SK-N-SH (cell line): ENCODE data around the gene SAMD14. TPM values are rescaled to one million over a fixed set of nuclear protein-coding genes. Genes with fewer than 3 reads are reported as not detected.

ENCODE experiments used
- CTCF ChIA-PET: fragments of 300-600, 350-600 bp; formaldehyde crosslinking; extraction: SDS; loops from one replicate; lab custom pipeline; 2021; lab: Yijun Ruan, JAX
- POLR2A ChIA-PET: fragments of 350-600 bp; sonication (Branson Sonifier 250); formaldehyde crosslinking; extraction: SDS; loops from one replicate; lab custom pipeline; 2020; ENCODE audit warnings: antibody characterized with exemption, inconsistent platforms; lab: Yijun Ruan, JAX
- DNase-seq: peaks from one replicate; pipeline ENCODE4 v3.0.0; 2012
- H2AFZ ChIP-seq: fragments of 200-600 bp; sonication (generic); 2 replicates; pipeline ENCODE4 v1.8.1; 2016; ENCODE audit warnings: antibody characterized with exemption, mild to moderate bottlenecking, low read depth
- H3F3A ChIP-seq: fragments of 200-600 bp; sonication (generic); replicated peaks from 2 replicates; pipeline ENCODE3; 2016; ENCODE audit warnings: antibody characterized with exemption, mild to moderate bottlenecking; ENCODE audit not compliant: insufficient read depth
- H3K27ac ChIP-seq, 2 experiments: fragments of 200-500 bp in 1 of 2; fragments of 200-600 bp in 1 of 2; sonication (Bioruptor generic) in 1 of 2; sonication (generic), shearing (Covaris generic) in 1 of 2; 2 replicates each; pipeline versions ENCODE4 v1.5.1 to v1.6.1; 2014 to 2016; ENCODE audit warnings: low read depth in 2 of 2, inconsistent platforms in 1 of 2, low read length in 1 of 2, mild to moderate bottlenecking in 1 of 2, mixed read lengths in 1 of 2
- H3K27me3 ChIP-seq: fragments of 200-600 bp; sonication (generic), shearing (Covaris generic); 2 replicates; pipeline ENCODE4 v1.6.1; 2016; ENCODE audit warnings: mixed run types; ENCODE audit not compliant: insufficient read depth
- H3K36me3 ChIP-seq, 2 experiments: fragments of 200-500 bp in 1 of 2; fragments of 200-600 bp in 1 of 2; sonication (Bioruptor generic) in 1 of 2; sonication (generic) in 1 of 2; replicated peaks in 1 of 2; 2 replicates each; pipeline versions ENCODE3 to v1.5.1; 2014 to 2016; ENCODE audit warnings: low read length in 1 of 2, mild to moderate bottlenecking in 1 of 2; ENCODE audit not compliant: insufficient read depth in 2 of 2, control insufficient read depth in 1 of 2
- H3K4me1 ChIP-seq, 2 experiments: fragments of 200-500 bp in 1 of 2; fragments of 200-600 bp in 1 of 2; sonication (Bioruptor generic) in 1 of 2; sonication (generic), shearing (Covaris generic) in 1 of 2; 2 replicates each; pipeline versions ENCODE4 v1.5.1 to v1.6.1; 2014 to 2016; ENCODE audit warnings: low read depth in 1 of 2, low read length in 1 of 2, mixed run types in 1 of 2; ENCODE audit not compliant: insufficient read depth in 2 of 2, control insufficient read depth in 1 of 2
- H3K4me2 ChIP-seq: fragments of 200-600 bp; sonication (generic), shearing (Covaris generic); 2 replicates; pipeline ENCODE4 v1.6.1; 2017; ENCODE audit warnings: mixed run types
- H3K4me3 ChIP-seq, 2 experiments: fragments of 200-500 bp in 1 of 2; fragments of 200-600 bp in 1 of 2; sonication (Bioruptor generic) in 1 of 2; sonication (generic), shearing (Covaris generic) in 1 of 2; 2 replicates each; pipeline versions ENCODE4 v1.5.1 to v1.8.1; 2014 to 2016; ENCODE audit warnings: low read depth in 2 of 2, inconsistent platforms in 1 of 2, low read length in 1 of 2, mild to moderate bottlenecking in 1 of 2, mixed read lengths in 1 of 2, moderate library complexity in 1 of 2
- H3K79me2 ChIP-seq: fragments of 200-600 bp; sonication (generic); 2 replicates; pipeline ENCODE4 v1.8.1; 2017; ENCODE audit warnings: mild to moderate bottlenecking; ENCODE audit not compliant: insufficient read depth
- H3K9ac ChIP-seq: fragments of 200-600 bp; sonication (generic); 2 replicates; pipeline ENCODE4 v1.6.1; 2017; ENCODE audit warnings: mixed run types
- H3K9me2 ChIP-seq: fragments of 200-600 bp; sonication (generic); 2 replicates; pipeline ENCODE4 v1.6.1; 2017; ENCODE audit warnings: mixed run types
- H3K9me3 ChIP-seq: fragments of 200-600 bp; sonication (generic); 2 replicates; pipeline ENCODE4 v1.6.1; 2017; ENCODE audit warnings: mixed run types, mild to moderate bottlenecking, moderate library complexity
- H4K20me1 ChIP-seq: fragments of 200-600 bp; sonication (generic); 2 replicates; pipeline ENCODE4 v1.6.1; 2017; ENCODE audit warnings: mild to moderate bottlenecking, mixed run types; ENCODE audit not compliant: insufficient read depth
- CHD2 ChIP-seq: fragments of 150-350 bp; IDR thresholded peaks from 2 replicates; pipeline ENCODE4 v1.6.1; 2018; ENCODE audit warnings: low read length; ENCODE audit not compliant: partially characterized antibody
- ELF1 ChIP-seq: IDR thresholded peaks from 2 replicates; pipeline ENCODE4 v1.4.0; 2012
- EP300 ChIP-seq, 2 experiments: IDR thresholded peaks; 2 replicates each; pipeline versions ENCODE4 v1.4.0 to v1.6.1; 2012; ENCODE audit warnings: borderline replicate concordance in 1 of 2, low read depth in 1 of 2, low read length in 1 of 2
- EZH2phosphoT487 ChIP-seq: fragments of 200-600 bp; sonication (generic); IDR thresholded peaks from 2 replicates; pipeline ENCODE4 v1.6.1; 2017; ENCODE audit warnings: low read depth, mixed run types, mild to moderate bottlenecking, antibody characterized with exemption, moderate library complexity, borderline replicate concordance
- FOSL2 ChIP-seq: IDR thresholded peaks from 2 replicates; pipeline ENCODE4 v1.4.0; 2012; ENCODE audit warnings: low read depth, mild to moderate bottlenecking, moderate library complexity, borderline replicate concordance
- FOXM1 ChIP-seq: IDR thresholded peaks from 2 replicates; pipeline ENCODE4 v1.4.0; 2012; ENCODE audit warnings: low read depth, mild to moderate bottlenecking
- GABPA ChIP-seq: IDR thresholded peaks from 2 replicates; pipeline ENCODE4 v1.4.0; 2012; ENCODE audit warnings: low read depth, mild to moderate bottlenecking
- GATA2 ChIP-seq: sonication (generic); formaldehyde crosslinking; IDR thresholded peaks from 2 replicates; pipeline ENCODE4 v1.5.0; 2020; ENCODE audit warnings: mild to moderate bottlenecking, missing genetic modification reagents
- JUND ChIP-seq: IDR thresholded peaks from 2 replicates; pipeline ENCODE4 v1.4.0; 2012
- MEF2A ChIP-seq: IDR thresholded peaks from 2 replicates; pipeline ENCODE4 v1.4.0; 2012; ENCODE audit warnings: low read depth, borderline replicate concordance
- MXI1 ChIP-seq: IDR thresholded peaks from 2 replicates; pipeline ENCODE4 v1.6.1; 2012; ENCODE audit warnings: mild to moderate bottlenecking, low read depth, low read length, improper control_type of control experiment
- NRF1 ChIP-seq: IDR thresholded peaks from 2 replicates; pipeline ENCODE4 v1.6.1; 2012; ENCODE audit warnings: low read depth, mild to moderate bottlenecking, low read length
- POLR2AphosphoS5 ChIP-seq: IDR thresholded peaks from 2 replicates; pipeline ENCODE4 v1.6.1; 2012; ENCODE audit warnings: low read depth, low read length
- RCOR1 ChIP-seq: fragments of 150-350 bp; IDR thresholded peaks from 2 replicates; pipeline ENCODE4 v1.6.1; 2017; ENCODE audit warnings: antibody characterized with exemption, low read length
- RFX5 ChIP-seq: IDR thresholded peaks from 2 replicates; pipeline ENCODE4 v1.6.1; 2012; ENCODE audit warnings: mild to moderate bottlenecking, improper control_type of control experiment, low read length
- RXRA ChIP-seq: IDR thresholded peaks from 2 replicates; pipeline ENCODE4 v1.4.0; 2012; ENCODE audit warnings: low read depth, mild to moderate bottlenecking, borderline replicate concordance
- SMC3 ChIP-seq: IDR thresholded peaks from 2 replicates; pipeline ENCODE4 v1.6.1; 2012; ENCODE audit warnings: low read depth, low read length, improper control_type of control experiment
- TCF12 ChIP-seq: IDR thresholded peaks from 2 replicates; pipeline ENCODE4 v1.4.0; 2012
- TEAD4 ChIP-seq: IDR thresholded peaks from 2 replicates; pipeline ENCODE4 v1.4.0; 2012; ENCODE audit warnings: mild to moderate bottlenecking, borderline replicate concordance; ENCODE audit not compliant: insufficient read depth
- WGBS: methylation state at CpG from one replicate; pipeline ENCODE4 v1.1.6; 2017; ENCODE audit warnings: low lambda C conversion rate; 5-methylcytosine and 5-hydroxymethylcytosine counted together
- polyA plus RNA-seq, 3 experiments: library from polyadenylated mRNA; depleted of rRNA; stranded (reverse); fragments of >200 nt; gene quantifications; 2 replicates each; pipeline ENCODE4 v1.2.3, GENCODE V29; 2012
- TF ChIP-seq, protein P1 (sequence below): IDR thresholded peaks from 2 replicates; pipeline ENCODE4 v1.4.0; 2012; ENCODE audit warnings: low read depth
- TF ChIP-seq, protein P2 (sequence below): fragments of 150-350 bp; IDR thresholded peaks from 2 replicates; pipeline ENCODE4 v1.6.1; 2017; ENCODE audit warnings: antibody characterized with exemption, low read length, low read depth, borderline replicate concordance
- TF ChIP-seq, protein P3 (sequence below): fragments of 150-350 bp; IDR thresholded peaks from 2 replicates; pipeline ENCODE4 v1.6.1; 2016; ENCODE audit warnings: mild to moderate bottlenecking, low read depth, low read length
- TF ChIP-seq, protein P4 (sequence below): IDR thresholded peaks from 2 replicates; pipeline ENCODE4 v1.4.0; 2012; ENCODE audit warnings: low read depth, borderline replicate concordance
- TF ChIP-seq, protein P5 (sequence below): fragments of 200-600 bp; sonication (generic); IDR thresholded peaks from 2 replicates; pipeline ENCODE4 v1.6.1; 2017; ENCODE audit warnings: antibody characterized with exemption, mild to moderate bottlenecking, moderate library complexity
- TF ChIP-seq, protein P6 (sequence below): IDR thresholded peaks from 2 replicates; pipeline ENCODE4; 2012

Gene SAMD14
- polyA plus RNA-seq, 1 of the 3 experiments (the other 2 are of a cell fraction): 3.4 TPM

DNA sequence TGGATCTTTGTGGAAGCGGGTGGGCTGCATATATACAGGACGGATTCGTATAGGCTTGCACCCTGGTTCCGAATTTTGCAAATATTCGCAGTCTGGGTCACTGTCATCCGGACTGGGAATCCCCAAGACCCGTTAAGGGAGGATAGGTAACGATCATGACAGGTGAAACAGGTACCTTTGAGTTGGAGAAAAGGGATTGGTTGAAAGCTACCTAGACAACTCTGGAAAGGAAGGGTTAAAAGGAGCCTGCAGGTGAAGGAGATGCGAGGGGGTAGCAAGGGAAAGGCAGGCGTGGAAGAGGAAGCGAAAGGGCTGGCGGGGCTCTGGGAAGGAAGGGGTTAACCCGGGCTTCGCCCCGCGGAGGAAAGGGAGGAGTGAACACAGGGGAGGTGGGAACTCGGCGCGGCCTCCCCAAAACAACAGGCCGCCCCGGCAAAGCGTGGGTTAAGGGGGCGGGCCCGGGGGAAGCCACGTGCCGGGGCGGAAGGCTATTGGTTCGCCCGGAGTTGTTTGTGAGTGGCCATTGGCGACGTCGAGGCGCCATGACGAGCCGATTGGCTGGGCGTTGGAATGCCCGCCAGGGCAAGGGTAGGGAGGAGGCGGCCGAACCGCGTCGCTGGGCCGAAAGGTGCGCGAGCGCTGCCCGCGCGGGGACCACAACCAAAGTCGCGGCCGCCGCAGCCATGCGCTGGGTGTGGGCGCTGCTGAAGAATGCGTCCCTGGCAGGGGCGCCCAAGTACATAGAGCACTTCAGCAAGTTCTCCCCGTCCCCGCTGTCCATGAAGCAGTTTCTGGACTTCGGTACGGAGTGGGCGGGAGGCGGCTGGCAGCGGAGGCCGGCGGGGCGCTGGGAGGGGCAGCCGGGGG lies 35.0 kb downstream of the SAMD14 start, which contains the start of gene PDK2:
Gene PDK2 (plus strand): TSS at position 599 of the 867 bp plus-strand sequence. CDS start 85 bp downstream, at position 684.
- Histone ChIP-seq H2AFZ (peak within 1 kb of the TSS; percentile 77), H3K4me1 (peaks cover 3 to 18% of the 10 kb centered on the region in 2 experiments; a peak in 1 of 4 replicates), H3K27me3 (no peaks in the 10 kb centered on the region), H3K79me2 (no peaks in the 10 kb centered on the region), H4K20me1 (peaks cover 35% of the 10 kb centered on the region), H3K9me2 (no peaks in the 10 kb centered on the region), H3K4me3 (peak within 1 kb of the TSS; percentile 75 to 84), H3K36me3 (peaks cover 17 to 30% of the 10 kb centered on the region in 2 experiments), H3K27ac (peak within 1 kb of the TSS; percentile 64 to 83), H3F3A (peaks cover 55% of the 10 kb centered on the region), H3K4me2 (peak within 1 kb of the TSS; percentile 100), H3K9me3 (no peaks in the 10 kb centered on the region), H3K9ac (peak within 1 kb of the TSS; percentile 82)
- ChIA-PET CTCF (interaction anchor here (0.6 to 15.0 kb wide), 82 partner anchors 8 to 396 kb away, joined by 3 to 297 read pairs (median 6); partner anchors contain the start of genes COL1A1, ITGA3, KAT7 and PPP1R9B), POLR2A (interaction anchor here (0.9 to 2.2 kb wide), 10 partner anchors 17 to 83 kb away, joined by 3 to 16 read pairs (median 6); partner anchors contain the start of gene SAMD14)
- peak; percentile 100 for DNase-seq
- 3% methylated on average over 53 of the region's 68 CpGs for whole genome bisulfite sequencing
- TF ChIP-seq NRF1 (peak; percentile 51; the same call in 1 of the 2 replicates), FOSL2 (no peak; the same call in 1 of the 2 replicates), GABPA (no peak), POLR2AphosphoS5 (peak; percentile 34; the same call in 1 of the 2 replicates), FOXM1 (peak; percentile 68; the same call in 1 of the 2 replicates), TCF12 (0 out of 2 replicates have a peak, but pooled peaks have one; percentile 3), MXI1 (peak; percentile 70; the same call in 1 of the 2 replicates), EZH2phosphoT487 (no peak), RFX5 (peak; percentile 71; the same call in 1 of the 2 replicates), SMC3 (no peak), EP300 (IDR thresholded peaks at IDR 0.05; ENCODE audit: borderline replicate concordance in 1 of 2, low read depth in 1 of 2, low read length in 1 of 2) (peak in 1 of 2 experiments; percentile 5; a peak in 1 of 4 replicates), TEAD4 (0 out of 2 replicates have a peak, but pooled peaks have one; percentile 12), CHD2 (peak; percentile 82), JUND (no peak), MEF2A (no peak), RXRA (no peak), RCOR1 (peak; percentile 24; the same call in 1 of the 2 replicates), GATA2 (no peak), ELF1 (0 out of 2 replicates have a peak, but pooled peaks have one; percentile 25)
- TF ChIP-seq, protein P1, sequence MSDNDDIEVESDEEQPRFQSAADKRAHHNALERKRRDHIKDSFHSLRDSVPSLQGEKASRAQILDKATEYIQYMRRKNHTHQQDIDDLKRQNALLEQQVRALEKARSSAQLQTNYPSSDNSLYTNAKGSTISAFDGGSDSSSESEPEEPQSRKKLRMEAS: peak; percentile 98
- TF ChIP-seq, protein P2, sequence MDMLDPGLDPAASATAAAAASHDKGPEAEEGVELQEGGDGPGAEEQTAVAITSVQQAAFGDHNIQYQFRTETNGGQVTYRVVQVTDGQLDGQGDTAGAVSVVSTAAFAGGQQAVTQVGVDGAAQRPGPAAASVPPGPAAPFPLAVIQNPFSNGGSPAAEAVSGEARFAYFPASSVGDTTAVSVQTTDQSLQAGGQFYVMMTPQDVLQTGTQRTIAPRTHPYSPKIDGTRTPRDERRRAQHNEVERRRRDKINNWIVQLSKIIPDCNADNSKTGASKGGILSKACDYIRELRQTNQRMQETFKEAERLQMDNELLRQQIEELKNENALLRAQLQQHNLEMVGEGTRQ: peak; percentile 88
- TF ChIP-seq, protein P3, sequence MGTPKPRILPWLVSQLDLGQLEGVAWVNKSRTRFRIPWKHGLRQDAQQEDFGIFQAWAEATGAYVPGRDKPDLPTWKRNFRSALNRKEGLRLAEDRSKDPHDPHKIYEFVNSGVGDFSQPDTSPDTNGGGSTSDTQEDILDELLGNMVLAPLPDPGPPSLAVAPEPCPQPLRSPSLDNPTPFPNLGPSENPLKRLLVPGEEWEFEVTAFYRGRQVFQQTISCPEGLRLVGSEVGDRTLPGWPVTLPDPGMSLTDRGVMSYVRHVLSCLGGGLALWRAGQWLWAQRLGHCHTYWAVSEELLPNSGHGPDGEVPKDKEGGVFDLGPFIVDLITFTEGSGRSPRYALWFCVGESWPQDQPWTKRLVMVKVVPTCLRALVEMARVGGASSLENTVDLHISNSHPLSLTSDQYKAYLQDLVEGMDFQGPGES: peak; percentile 92
- TF ChIP-seq, protein P4, sequence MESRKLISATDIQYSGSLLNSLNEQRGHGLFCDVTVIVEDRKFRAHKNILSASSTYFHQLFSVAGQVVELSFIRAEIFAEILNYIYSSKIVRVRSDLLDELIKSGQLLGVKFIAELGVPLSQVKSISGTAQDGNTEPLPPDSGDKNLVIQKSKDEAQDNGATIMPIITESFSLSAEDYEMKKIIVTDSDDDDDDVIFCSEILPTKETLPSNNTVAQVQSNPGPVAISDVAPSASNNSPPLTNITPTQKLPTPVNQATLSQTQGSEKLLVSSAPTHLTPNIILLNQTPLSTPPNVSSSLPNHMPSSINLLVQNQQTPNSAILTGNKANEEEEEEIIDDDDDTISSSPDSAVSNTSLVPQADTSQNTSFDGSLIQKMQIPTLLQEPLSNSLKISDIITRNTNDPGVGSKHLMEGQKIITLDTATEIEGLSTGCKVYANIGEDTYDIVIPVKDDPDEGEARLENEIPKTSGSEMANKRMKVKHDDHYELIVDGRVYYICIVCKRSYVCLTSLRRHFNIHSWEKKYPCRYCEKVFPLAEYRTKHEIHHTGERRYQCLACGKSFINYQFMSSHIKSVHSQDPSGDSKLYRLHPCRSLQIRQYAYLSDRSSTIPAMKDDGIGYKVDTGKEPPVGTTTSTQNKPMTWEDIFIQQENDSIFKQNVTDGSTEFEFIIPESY: no peak
- TF ChIP-seq, protein P5, sequence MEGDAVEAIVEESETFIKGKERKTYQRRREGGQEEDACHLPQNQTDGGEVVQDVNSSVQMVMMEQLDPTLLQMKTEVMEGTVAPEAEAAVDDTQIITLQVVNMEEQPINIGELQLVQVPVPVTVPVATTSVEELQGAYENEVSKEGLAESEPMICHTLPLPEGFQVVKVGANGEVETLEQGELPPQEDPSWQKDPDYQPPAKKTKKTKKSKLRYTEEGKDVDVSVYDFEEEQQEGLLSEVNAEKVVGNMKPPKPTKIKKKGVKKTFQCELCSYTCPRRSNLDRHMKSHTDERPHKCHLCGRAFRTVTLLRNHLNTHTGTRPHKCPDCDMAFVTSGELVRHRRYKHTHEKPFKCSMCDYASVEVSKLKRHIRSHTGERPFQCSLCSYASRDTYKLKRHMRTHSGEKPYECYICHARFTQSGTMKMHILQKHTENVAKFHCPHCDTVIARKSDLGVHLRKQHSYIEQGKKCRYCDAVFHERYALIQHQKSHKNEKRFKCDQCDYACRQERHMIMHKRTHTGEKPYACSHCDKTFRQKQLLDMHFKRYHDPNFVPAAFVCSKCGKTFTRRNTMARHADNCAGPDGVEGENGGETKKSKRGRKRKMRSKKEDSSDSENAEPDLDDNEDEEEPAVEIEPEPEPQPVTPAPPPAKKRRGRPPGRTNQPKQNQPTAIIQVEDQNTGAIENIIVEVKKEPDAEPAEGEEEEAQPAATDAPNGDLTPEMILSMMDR: no peak
- TF ChIP-seq, protein P6, sequence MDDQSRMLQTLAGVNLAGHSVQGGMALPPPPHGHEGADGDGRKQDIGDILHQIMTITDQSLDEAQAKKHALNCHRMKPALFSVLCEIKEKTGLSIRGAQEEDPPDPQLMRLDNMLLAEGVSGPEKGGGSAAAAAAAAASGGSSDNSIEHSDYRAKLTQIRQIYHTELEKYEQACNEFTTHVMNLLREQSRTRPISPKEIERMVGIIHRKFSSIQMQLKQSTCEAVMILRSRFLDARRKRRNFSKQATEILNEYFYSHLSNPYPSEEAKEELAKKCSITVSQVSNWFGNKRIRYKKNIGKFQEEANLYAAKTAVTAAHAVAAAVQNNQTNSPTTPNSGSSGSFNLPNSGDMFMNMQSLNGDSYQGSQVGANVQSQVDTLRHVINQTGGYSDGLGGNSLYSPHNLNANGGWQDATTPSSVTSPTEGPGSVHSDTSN: peak; percentile 64
